GM12878 (cell line): ENCODE results near the gene SLC36A1. TPM values are rescaled to one million over a fixed set of nuclear protein-coding genes. Genes with fewer than 3 reads are reported as not detected.

Source experiments
- ATAC-seq: fragments of 200-7000 bp; cut with Tn5 transposase; 3 replicates; pipeline ENCODE4 v1.9.1; 2020; ENCODE audit warnings: mild to moderate bottlenecking, moderate library complexity
- BruUV-seq: library from RNA; stranded (reverse); fragments of 400-500 nt; replicated peaks from 2 replicates; lab custom pipeline; 2021; lab: Mats Ljungman, UMichigan
- CTCF ChIA-PET: fragments of 300-600 bp; sonication (Branson Sonifier 250); formaldehyde crosslinking; extraction: SDS; loops from one replicate; lab custom pipeline; 2021; ENCODE audit warnings: inconsistent platforms; lab: Yijun Ruan, JAX
- POLR2A ChIA-PET: fragments of 350-600 bp; formaldehyde crosslinking; extraction: SDS; loops from one replicate; lab custom pipeline; 2021; ENCODE audit warnings: inconsistent platforms; lab: Charles Lee
- RAD21 ChIA-PET: fragments of 300-600 bp; sonication (Branson Sonifier 250); formaldehyde crosslinking; loops from one replicate; lab custom pipeline; 2023; ENCODE audit warnings: antibody characterized with exemption; ENCODE audit not compliant: unreplicated experiment; lab: Charles Lee
- SMC1A ChIA-PET: fragments of 300-600 bp; sonication (Branson Sonifier 250); formaldehyde crosslinking; loops from one replicate; lab custom pipeline; 2023; ENCODE audit not compliant: unreplicated experiment, uncharacterized antibody; lab: Charles Lee
- DNase-seq: peaks from one replicate; pipeline ENCODE4 v3.0.0-alpha.2; 2011; ENCODE audit warnings: low read depth, low spot score
- FAIRE-seq: peaks from 3 replicates; lab custom pipeline; 2011; peaks lifted over from hg19 to GRCh38; lab: Jason Lieb, UNC
- H2AFZ ChIP-seq: 2 replicates; pipeline ENCODE4 v1.6.0; 2011; ENCODE audit warnings: low read depth, low read length, control low read depth; ENCODE audit not compliant: control insufficient read depth
- H3K27ac ChIP-seq: 2 replicates; pipeline ENCODE4 v1.5.1; 2011; ENCODE audit warnings: control low read depth; ENCODE audit not compliant: control insufficient read depth, insufficient read depth
- H3K27me3 ChIP-seq, 2 experiments: replicated peaks in 1 of 2; 2 replicates each; pipeline versions ENCODE4 v1.6.0 to v1.6.1; 2011; ENCODE audit warnings: low read length in 1 of 2; ENCODE audit not compliant: control insufficient read depth in 2 of 2, insufficient read depth in 2 of 2
- H3K36me3 ChIP-seq, 2 experiments: 2 replicates each; pipeline ENCODE4 v1.5.1; 2011; ENCODE audit warnings: low read length in 1 of 2; ENCODE audit not compliant: control insufficient read depth in 2 of 2, insufficient read depth in 2 of 2
- H3K4me1 ChIP-seq: 2 replicates; pipeline ENCODE4 v1.6.1; 2011; ENCODE audit warnings: mild to moderate bottlenecking, low read length, moderate library complexity, mixed read lengths; ENCODE audit not compliant: control insufficient read depth, insufficient read depth
- H3K4me2 ChIP-seq: 2 replicates; pipeline ENCODE4 v1.6.0; 2011; ENCODE audit warnings: control low read depth; ENCODE audit not compliant: control insufficient read depth, insufficient read depth
- H3K4me3 ChIP-seq: fragments of 200-600 bp; sonication (generic); 2 replicates; pipeline ENCODE4 v1.5.1; 2016
- H3K79me2 ChIP-seq: 2 replicates; pipeline ENCODE4 v1.6.0; 2011; ENCODE audit warnings: low read length; ENCODE audit not compliant: control insufficient read depth, insufficient read depth
- H3K9ac ChIP-seq: 2 replicates; pipeline ENCODE4 v1.8.0; 2011; ENCODE audit warnings: low read length, control low read depth, mixed read lengths; ENCODE audit not compliant: control insufficient read depth, insufficient read depth
- H3K9me3 ChIP-seq: replicated peaks from 3 replicates; pipeline ENCODE4 v1.5.1; 2011; ENCODE audit warnings: mild to moderate bottlenecking, low read length; ENCODE audit not compliant: control insufficient read depth, insufficient read depth
- H4K20me1 ChIP-seq: 2 replicates; pipeline ENCODE4 v1.6.0; 2011; ENCODE audit not compliant: control insufficient read depth, insufficient read depth
- ASH2L ChIP-seq: fragments of 300-600, 200-600 bp; sonication (generic); IDR thresholded peaks from 2 replicates; pipeline ENCODE4 v1.6.1; 2017; ENCODE audit warnings: low read depth, mild to moderate bottlenecking, borderline replicate concordance
- BCLAF1 ChIP-seq: fragments of 450-650 bp; IDR thresholded peaks from 2 replicates; pipeline ENCODE4 v1.6.1; 2017; ENCODE audit warnings: antibody characterized with exemption, mild to moderate bottlenecking, moderate library complexity
- E2F8 ChIP-seq: fragments of 450-650 bp; IDR thresholded peaks from 2 replicates; pipeline ENCODE4 v1.6.1; 2018; ENCODE audit warnings: mild to moderate bottlenecking, low read depth, moderate library complexity; ENCODE audit not compliant: partially characterized antibody
- FOS ChIP-seq: IDR thresholded peaks from 3 replicates; pipeline ENCODE4 v1.6.1; 2011; ENCODE audit warnings: borderline replicate concordance; ENCODE audit not compliant: insufficient read length; ENCODE audit errors: extremely low read depth
- HSF1 ChIP-seq: fragments of 150-350 bp; IDR thresholded peaks from 2 replicates; pipeline ENCODE4 v1.6.1; 2014; ENCODE audit warnings: mild to moderate bottlenecking, low read depth, low read length
- LARP7 ChIP-seq: fragments of 450-650 bp; IDR thresholded peaks from 2 replicates; pipeline ENCODE4 v1.6.1; 2017; ENCODE audit warnings: mild to moderate bottlenecking
- NR2C2 ChIP-seq: IDR thresholded peaks from 2 replicates; pipeline ENCODE4 v1.6.1; 2011; ENCODE audit warnings: borderline replicate concordance, low read depth; ENCODE audit not compliant: control insufficient read depth, insufficient read length
- PML ChIP-seq: IDR thresholded peaks from 2 replicates; pipeline ENCODE4 v1.6.1; 2012; ENCODE audit warnings: low read length, inconsistent platforms
- POLR2A ChIP-seq: IDR thresholded peaks from 2 replicates; pipeline ENCODE4 v1.6.1; 2011; ENCODE audit warnings: low read depth, mild to moderate bottlenecking, low read length
- POLR2AphosphoS2 ChIP-seq: IDR thresholded peaks from 2 replicates; pipeline ENCODE4 v1.6.1; 2011; ENCODE audit warnings: low read depth, mild to moderate bottlenecking, low read length, improper control_type of control experiment, moderate library complexity
- RB1 ChIP-seq: fragments of 450-650 bp; formaldehyde crosslinking; IDR thresholded peaks from 2 replicates; pipeline ENCODE4 v1.6.1; 2017; ENCODE audit warnings: mild to moderate bottlenecking, borderline replicate concordance
- WRNIP1 ChIP-seq: IDR thresholded peaks from 2 replicates; pipeline ENCODE4 v1.6.1; 2011; ENCODE audit warnings: low read depth, low read length, improper control_type of control experiment, borderline replicate concordance
- ZBED1 ChIP-seq: IDR thresholded peaks from 2 replicates; pipeline ENCODE4 v1.6.1; 2016; ENCODE audit warnings: borderline replicate concordance
- ZNF384 ChIP-seq: IDR thresholded peaks from 2 replicates; pipeline ENCODE4 v1.6.1; 2012; ENCODE audit warnings: low read depth, mild to moderate bottlenecking, low read length, improper control_type of control experiment, borderline replicate concordance
- WGBS: methylation state at CpG from one replicate; pipeline ENCODE4 v1.1.6; 2016; ENCODE audit warnings: low lambda C conversion rate; ENCODE audit not compliant: insufficient replicate concordance, insufficient coverage; ENCODE audit errors: missing lambda C conversion rate; 5-methylcytosine and 5-hydroxymethylcytosine counted together
- in situ Hi-C: fragments of 300-500 bp; cut with MboI; formaldehyde crosslinking; loops from 9 replicates; pipeline ENCODE4 v1.14.3; 2018; ENCODE audit warnings: mixed read lengths
- intact Hi-C: fragments of 100-400 bp; cut with micrococcal nuclease; formaldehyde crosslinking; loops from one replicate; pipeline ENCODE4 v1.14.2; 2022; ENCODE audit not compliant: unreplicated experiment
- polyA plus RNA-seq, 11 experiments: library from polyadenylated mRNA; depleted of rRNA in 4 of 11; unstranded in 6 of 11; stranded (reverse) in 5 of 11; fragments of >200 nt; fragmentation: Nextera tagmentation in 4 of 11; fragmentation: Illumina TruSeq in 1 of 11; extraction: Ambion mirVana in 4 of 11; extraction: Trizol in 1 of 11; gene quantifications; 1 replicate in 1 of 11; 2 replicates in 10 of 11; pipeline versions ENCODE4 v1.2.1 to v1.2.3, GENCODE V29; 2011 to 2016; ENCODE audit warnings: inconsistent platforms in 2 of 11, missing spikeins in 2 of 11, low read depth in 1 of 11
- total RNA-seq, 4 experiments: library from RNA; depleted of rRNA in 3 of 4; stranded (reverse); fragments of >200 nt in 3 of 4; fragmentation: Illumina TruSeq in 1 of 4; extraction: Trizol in 1 of 4; gene quantifications; 2 replicates each; pipeline versions ENCODE4 v1.2.1 to v1.2.3, GENCODE V29; 2013 to 2021

The SLC36A1 gene
- total and polyA plus RNA-seq, 10 of the 15 experiments (the other 5 are each of a cell fraction or from before 2014, with no cell fraction given), result 0.50 to 8.2 (median 3.5) TPM

GRCh38 chr5:151477101-151477500, 29.7 kb downstream of the SLC36A1 start (continued):
- TF ChIP-seq E2F8 (no peak), RB1 (no peak), FOS (no peak), ZBED1 (no peak), POLR2AphosphoS2 (no peak), LARP7 (no peak), ZNF384 (no peak)

- no peak overlapping the region for H3K9ac ChIP-seq
- H3K36me3 ChIP-seq, result no peaks in the 10 kb centered on the region; a peak in 1 of 4 replicates
- no peak overlapping the region for H3K4me2 ChIP-seq
- no peaks in the 10 kb centered on the region for H4K20me1 ChIP-seq
- BruUV-seq, result no TSS peak
- 89% methylated on average over 7 of the region's 7 CpGs for WGBS
- in situ Hi-C loops, result no loop called here
- no peak overlapping the region for H3K27ac ChIP-seq
- H3K4me1 ChIP-seq, result no peaks in the 10 kb centered on the region
- H3K9me3 ChIP-seq, result no peaks in the 10 kb centered on the region
- H3K79me2 ChIP-seq, result no peaks in the 10 kb centered on the region
- ATAC-seq (no peak), FAIRE-seq (no peak), DNase-seq (no peak)
- SMC1A ChIA-PET, result interaction anchor here (1.1 kb wide), 1 partner anchor 17 kb away, joined by 3 read pairs; no protein-coding TSS in a partner anchor
- H2AFZ ChIP-seq, result no peak overlapping the region
- POLR2A ChIA-PET, result no interaction called here
- no peaks in the 10 kb centered on the region; a peak in 1 of 4 replicates for H3K27me3 ChIP-seq
- H3K4me3 ChIP-seq, result no peak overlapping the region
- CTCF ChIA-PET, result interaction anchor here (0.6 to 0.9 kb wide), 2 partner anchors 18 to 444 kb away, joined by 3 to 5 read pairs; partner anchors contain the start of gene GLRA1
- intact Hi-C loops, result no loop called here
- RAD21 ChIA-PET, result no interaction called here
- no peak for TF ChIP-seq LARP7
- no peak for TF ChIP-seq NR2C2
- no peak for TF ChIP-seq BCLAF1
- TF ChIP-seq POLR2A, result no peak
- TF ChIP-seq WRNIP1, result no peak
- TF ChIP-seq ASH2L, result no peak
- no peak for TF ChIP-seq HSF1
- TF ChIP-seq PML, result no peak
Measured at GRCh38 chr5:151480384-151481293, 33.2 kb downstream of the SLC36A1 start.
